Measurements from ENCODE around the gene RIPOR2. TPM values are rescaled to one million over a fixed set of nuclear protein-coding genes. Genes with fewer than 3 reads are reported as not detected.
"Not testable (repeated sequence)": the region's sequence is repeated elsewhere in the genome, so short reads cannot be mapped to it uniquely, and the experiment has no call there.

Gene RIPOR2
- total RNA-seq, 1 donor from 2014 or later = 1.6 TPM

DNA sequence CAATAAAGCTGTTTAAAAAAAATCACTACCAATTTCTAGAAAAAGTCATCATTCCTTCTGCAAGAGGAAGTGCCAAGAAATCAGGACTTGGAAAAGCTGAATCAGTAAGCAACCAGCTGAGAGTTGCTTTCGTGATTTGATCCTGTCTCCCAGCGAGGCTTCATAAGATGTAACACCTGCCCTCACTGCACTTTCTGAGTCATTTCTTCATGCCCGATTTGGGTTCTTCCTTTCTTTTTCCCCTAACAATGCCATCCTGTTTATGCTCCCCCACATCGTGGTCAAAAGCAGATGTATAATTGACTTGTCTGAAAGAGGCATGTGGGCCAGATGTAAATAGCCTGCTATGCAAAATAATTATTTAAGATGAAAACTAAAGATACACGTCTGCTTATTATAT lies 52.1 kb downstream of the RIPOR2 start:
- H3K4me3 ChIP-seq (ENCODE audit: low read depth, low read length) = no peak overlapping the region
- no peak for TF ChIP-seq CTCF (conservative IDR thresholded peaks at IDR 0.05; ENCODE audit: low read depth, low read length)
- no peak for DNase-seq (ENCODE audit: low read depth)

GRCh38 chr6:24882835-24883555 lies 52.8 kb downstream of the RIPOR2 start:
- no peak for TF ChIP-seq CTCF (conservative IDR thresholded peaks at IDR 0.05; ENCODE audit: low read depth, low read length)
- H3K4me3 ChIP-seq (ENCODE audit: low read depth, low read length) = no peak overlapping the region
- no peak for DNase-seq (ENCODE audit: low read depth)

DNA sequence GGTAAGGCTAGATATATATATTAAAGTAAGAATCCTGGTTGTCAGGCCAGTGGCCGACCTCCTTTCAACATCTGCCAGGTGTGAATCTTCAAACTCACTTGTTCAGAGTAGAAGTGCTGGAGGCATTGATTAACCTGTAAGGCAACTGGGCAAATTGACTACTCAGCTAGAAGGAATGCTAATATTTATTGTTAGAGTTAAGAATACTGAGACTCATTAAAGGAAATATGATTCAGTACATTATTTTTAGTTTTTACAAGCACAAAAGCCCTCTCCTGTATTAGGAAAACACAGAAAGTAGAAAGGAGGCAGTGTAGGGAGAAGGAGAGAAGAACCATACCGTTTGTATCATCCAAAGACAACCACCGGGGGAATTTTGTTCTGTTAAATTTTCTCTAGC lies 53.5 kb downstream of the RIPOR2 start:
- no peak for TF ChIP-seq CTCF (conservative IDR thresholded peaks at IDR 0.05; ENCODE audit: low read depth, low read length)
- DNase-seq (ENCODE audit: low read depth) = no peak
- H3K4me3 ChIP-seq (ENCODE audit: low read depth, low read length) = no peak overlapping the region

DNA sequence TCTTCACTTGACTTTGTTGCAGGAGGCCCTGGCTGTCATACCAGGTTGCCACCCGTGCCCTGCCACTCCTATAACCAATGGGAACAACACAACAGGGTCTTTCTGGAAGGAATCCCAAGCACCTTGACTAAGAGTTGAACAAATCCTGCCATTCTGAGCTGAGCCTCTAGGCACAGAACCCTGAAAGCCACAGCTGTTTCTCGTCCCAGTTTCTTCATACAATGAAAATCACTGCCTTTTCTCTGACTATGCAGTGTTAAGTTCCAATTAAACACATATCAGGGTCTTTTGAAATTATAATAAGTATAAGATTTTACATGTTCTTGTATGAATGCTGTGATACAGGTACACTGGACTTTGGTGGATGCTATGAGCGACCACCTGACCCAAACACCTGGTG lies 54.4 kb downstream of the RIPOR2 start:
- DNase-seq (ENCODE audit: low read depth) = no peak
- TF ChIP-seq CTCF (conservative IDR thresholded peaks at IDR 0.05; ENCODE audit: low read depth, low read length) = no peak
- H3K4me3 ChIP-seq (ENCODE audit: low read depth, low read length) = no peak overlapping the region

DNA sequence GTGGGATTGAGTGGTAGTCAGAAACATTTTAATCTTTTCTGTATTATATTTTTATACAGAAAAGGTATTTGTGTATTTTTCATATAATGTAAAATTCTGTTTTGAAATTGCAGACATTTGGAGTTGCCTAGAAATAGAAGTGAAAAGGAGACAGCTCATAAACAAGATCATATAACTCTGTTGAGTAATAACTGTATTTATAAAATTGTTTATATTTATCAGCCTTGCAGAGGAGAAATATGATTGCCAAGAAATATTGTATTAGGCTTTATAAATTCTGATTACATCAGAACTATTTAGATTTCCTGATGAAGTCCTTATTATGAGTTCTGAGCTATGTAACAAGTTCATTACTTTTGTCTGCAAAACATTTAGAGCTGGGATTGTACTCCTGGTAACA lies 55.3 kb downstream of the RIPOR2 start:
- H3K4me3 ChIP-seq (ENCODE audit: low read depth, low read length) = no peak overlapping the region
- TF ChIP-seq CTCF (conservative IDR thresholded peaks at IDR 0.05; ENCODE audit: low read depth, low read length) = no peak
- no peak for DNase-seq (ENCODE audit: low read depth)

- no peak for TF ChIP-seq CTCF (conservative IDR thresholded peaks at IDR 0.05; ENCODE audit: low read depth, low read length)
- no peak for DNase-seq (ENCODE audit: low read depth)
- no peak overlapping the region for H3K4me3 ChIP-seq (ENCODE audit: low read depth, low read length)
Observed at GRCh38 chr6:24879351-24879750, 56.4 kb downstream of the RIPOR2 start.

DNA sequence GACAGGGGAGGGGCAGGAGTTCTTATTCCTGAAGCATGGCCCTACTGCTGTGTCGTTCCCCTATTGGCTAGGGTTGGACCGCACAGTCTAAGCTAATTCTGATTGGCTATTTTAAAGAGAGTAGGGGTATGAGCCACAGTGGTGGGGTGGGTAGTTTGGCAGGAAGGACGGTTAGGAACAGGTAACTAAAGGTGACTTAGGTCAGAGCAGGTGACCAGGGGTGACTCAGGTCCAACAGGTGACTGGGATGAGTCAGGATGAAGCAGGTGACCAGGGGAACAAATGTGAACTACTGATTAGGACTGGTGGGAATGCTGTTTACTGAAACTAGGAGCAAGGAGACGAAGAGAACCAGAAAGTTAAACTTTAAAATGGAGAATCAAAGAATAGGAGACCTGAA lies 58.0 kb downstream of the RIPOR2 start:
- DNase-seq (ENCODE audit: low read depth); H3K4me3 ChIP-seq (ENCODE audit: low read depth, low read length): not testable (repeated sequence)

Data from epithelial cell of proximal tubule (primary cell).